GM21529 (cell line): ENCODE measurements around the gene MYO6.
A peak's percentile ranks its signal among the peaks of the same experiment; 100 is the strongest.

Experiments
- ATAC-seq: cut with Tn5 transposase; IDR thresholded peaks from one replicate; pipeline ENCODE4 v1.9.1; 2021; ENCODE audit not compliant: unreplicated experiment

Gene MYO6

DNA sequence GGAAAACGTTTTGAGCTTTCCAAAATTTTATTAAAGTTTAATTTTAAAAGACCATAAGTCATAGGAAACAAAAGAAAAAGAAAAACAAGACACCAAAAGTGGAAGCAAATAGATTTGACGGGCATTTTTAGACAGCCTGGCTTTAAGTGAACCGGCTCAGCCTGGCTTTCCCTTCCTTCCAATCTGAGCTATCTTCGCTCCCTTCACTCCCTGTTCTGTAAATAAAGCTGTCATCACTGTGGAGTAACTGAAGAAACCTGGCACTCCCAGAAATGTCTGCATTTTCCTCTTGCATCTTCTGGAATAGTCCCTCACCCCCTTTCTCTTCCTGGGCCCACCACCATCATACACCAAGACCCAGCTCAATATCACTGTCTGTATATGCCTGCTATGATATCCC lies 191.5 kb downstream of the MYO6 start:
- ATAC-seq: no peak

DNA sequence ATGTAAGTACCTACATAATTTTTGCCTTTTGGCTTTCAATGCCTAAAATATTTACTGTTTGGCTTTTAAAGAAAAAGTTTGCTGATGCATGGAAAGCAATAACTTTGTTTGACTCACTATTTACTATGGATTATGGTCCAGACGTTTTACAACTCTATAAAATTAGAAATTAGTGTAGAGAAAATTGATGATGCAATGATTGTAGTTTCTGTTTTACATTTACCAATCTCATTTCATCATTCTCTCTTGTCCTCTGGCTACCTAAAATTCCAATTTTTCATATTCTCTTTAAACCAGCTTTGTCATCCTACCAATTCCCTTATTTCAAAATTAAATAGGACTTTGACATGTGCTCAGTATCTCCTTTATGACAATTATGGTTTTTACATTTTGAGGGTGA lies 192.5 kb downstream of the MYO6 start:
- ATAC-seq: no peak

DNA sequence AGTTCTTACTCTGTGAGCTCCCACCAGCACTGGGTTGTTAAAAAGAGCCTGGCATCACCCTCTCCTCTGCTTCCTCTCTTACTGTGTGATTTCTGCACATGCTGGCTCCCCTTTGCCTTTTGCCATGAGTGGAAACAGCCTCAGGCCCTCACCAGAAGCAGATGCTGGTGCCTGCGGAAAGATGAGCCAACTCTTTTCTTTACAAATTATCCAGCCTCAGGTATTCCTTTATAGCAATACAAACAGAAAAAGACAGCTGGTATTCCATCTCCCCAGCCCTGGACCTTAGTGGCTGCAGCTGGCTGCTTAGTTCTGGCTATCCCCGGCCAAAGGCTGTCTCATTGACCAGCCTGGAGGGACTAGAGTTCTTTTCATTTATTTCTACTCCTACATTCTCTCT lies 194.3 kb downstream of the MYO6 start:
- no peak for ATAC-seq

DNA sequence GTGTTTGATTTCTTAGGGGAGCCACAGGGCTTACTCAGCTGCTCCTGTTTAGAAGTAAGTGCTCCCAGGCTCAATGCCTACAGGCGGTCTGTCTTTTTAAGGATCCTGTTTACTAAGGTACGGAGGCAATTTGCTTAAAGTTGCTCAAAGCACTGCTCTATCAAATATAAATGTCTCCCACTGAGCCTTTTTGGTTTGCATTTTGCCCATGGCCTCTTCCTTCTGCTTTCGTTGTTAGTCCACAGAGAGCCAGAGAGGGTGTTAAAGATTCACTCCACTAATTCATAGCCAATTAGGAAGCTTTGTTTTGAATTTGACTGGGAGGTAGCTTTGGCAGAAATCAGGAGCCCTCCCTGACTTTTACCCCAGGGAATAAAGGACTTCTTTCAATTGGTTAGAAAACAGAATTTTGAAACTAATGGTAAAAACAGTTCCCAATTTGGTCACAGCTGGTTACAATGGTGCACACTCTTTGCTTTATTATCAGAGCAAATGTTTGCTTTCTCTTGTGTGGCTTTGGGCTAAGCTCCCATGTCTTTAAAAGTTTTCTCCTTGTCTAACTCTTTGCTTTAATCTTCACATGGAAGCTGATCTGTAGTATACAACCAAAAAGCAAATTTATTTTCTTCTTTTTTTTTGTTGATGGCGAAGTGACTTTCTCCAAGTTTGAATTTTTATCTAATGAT lies 197.2 kb downstream of the MYO6 start:
- peak; percentile 71 for ATAC-seq

DNA sequence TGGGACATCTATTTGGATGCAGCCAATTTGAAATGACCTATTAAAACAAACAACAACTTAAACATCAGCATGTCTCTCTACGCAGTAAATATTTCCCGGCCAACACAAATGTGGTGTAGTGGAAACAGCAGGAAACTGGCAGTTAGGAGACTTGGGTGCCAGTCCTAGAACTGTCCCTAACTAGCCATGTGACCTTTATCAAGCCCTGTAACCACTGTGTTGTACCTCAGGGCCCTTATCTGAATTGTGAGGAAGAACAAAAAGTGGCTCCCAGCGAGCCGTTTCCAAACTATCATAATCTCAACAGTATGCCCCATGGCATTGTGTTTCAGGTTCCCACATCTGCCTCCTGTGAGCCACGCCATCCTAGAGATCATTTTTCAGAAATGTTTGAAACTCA lies 198.9 kb downstream of the MYO6 start:
- ATAC-seq: no peak

DNA sequence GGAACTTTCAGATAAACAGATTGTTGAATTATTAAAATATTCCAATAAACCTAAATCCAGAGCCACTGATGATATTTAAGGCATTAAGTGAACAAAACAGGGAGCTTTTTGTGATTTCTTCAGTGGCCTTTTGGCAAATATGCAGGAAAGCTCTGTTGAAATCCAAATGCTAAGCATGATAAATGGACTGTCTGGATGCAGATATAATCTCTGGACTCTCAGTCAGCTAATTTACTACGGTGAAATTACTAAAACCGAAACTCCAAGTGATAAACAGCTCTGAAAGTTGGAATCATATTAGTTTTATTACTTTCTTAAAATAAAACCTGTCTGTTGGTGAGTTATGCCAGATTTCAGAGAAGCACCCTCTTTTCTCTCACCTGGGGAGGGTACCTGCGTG lies 203.1 kb downstream of the MYO6 start:
- ATAC-seq: no peak

DNA sequence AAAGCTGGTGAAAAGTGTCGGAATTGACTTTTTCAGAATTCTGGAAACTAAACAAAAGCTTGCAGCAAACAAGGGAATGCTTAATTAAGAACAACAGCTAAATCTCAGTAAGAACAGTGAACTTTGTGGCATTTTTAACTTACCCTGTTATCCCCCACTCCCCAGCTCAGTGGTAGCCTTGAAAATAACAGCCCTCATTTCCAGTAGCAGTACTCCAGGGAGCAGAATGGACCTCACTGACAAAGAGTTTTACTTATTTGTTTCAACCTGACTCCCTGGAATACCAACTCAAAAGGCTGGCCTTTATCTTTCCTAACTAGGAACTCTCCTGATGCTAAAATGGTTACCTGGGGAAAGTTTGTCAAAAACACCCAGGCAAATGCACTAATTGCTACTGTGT lies 214.5 kb downstream of the MYO6 start:
- no peak for ATAC-seq

DNA sequence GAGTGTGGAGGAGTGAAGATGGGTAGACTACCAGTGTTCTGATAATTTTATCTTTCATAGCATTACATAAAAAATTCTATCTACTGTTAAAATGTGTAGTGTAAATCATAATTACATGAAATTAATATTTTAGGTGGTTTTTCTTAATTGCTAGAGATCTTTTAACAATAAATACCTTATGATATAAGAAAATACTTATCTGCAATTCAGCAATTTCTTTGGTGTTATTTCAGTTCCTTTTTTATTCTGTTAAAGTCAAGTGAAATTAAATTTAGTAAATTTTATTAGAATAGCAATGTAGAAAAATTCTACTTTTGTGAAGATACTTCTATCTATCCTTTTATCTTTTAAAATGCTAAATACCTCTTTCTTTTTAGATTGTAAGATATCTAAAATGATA lies 219.1 kb downstream of the MYO6 start:
- no peak for ATAC-seq
